Endothelial cell of hepatic sinusoid (primary cell): Measurements from ENCODE around the gene PABPC1L.

Source experiments
- in situ Hi-C: cut with HindIII; loops from 2 replicates; pipeline ENCODE4 v1.10.0; 2017; ENCODE audit warnings: low sequenced_read_pairs

Gene PABPC1L

GRCh38 chr20:44897133-44897532 is 12.7 kb upstream of the PABPC1L start:
- in situ Hi-C loops = no loop called here

GRCh38 chr20:44900231-44900854 is 9.5 kb upstream of the PABPC1L start:
- in situ Hi-C loops = no loop called here

- in situ Hi-C loops = no loop called here
Measured at GRCh38 chr20:44901974-44902373, 7.9 kb upstream of the PABPC1L start.

GRCh38 chr20:44904377-44904776 is 5.5 kb upstream of the PABPC1L start:
- in situ Hi-C loops = no loop called here

- in situ Hi-C loops = no loop called here
Measured at GRCh38 chr20:44908987-44909871, 631 bp upstream of the PABPC1L start.

- in situ Hi-C loops = no loop called here
Measured at GRCh38 chr20:44910690-44911262, 916 bp downstream of the PABPC1L start.

- in situ Hi-C loops = no loop called here
Measured at GRCh38 chr20:44911264-44911921, 1.5 kb downstream of the PABPC1L start.

GRCh38 chr20:44912189-44912588 is 2.3 kb downstream of the PABPC1L start:
- in situ Hi-C loops = no loop called here

GRCh38 chr20:44914924-44915323 is 5.1 kb downstream of the PABPC1L start:
- in situ Hi-C loops = no loop called here

- in situ Hi-C loops = no loop called here
Measured at GRCh38 chr20:44916586-44916985, 6.7 kb downstream of the PABPC1L start.

- in situ Hi-C loops = no loop called here
Measured at GRCh38 chr20:44917399-44917798, 7.5 kb downstream of the PABPC1L start.

GRCh38 chr20:44918342-44918741 is 8.5 kb downstream of the PABPC1L start:
- in situ Hi-C loops = no loop called here

- in situ Hi-C loops = no loop called here
Measured at GRCh38 chr20:44918761-44919160, 8.9 kb downstream of the PABPC1L start.

GRCh38 chr20:44921447-44921846 is 11.6 kb downstream of the PABPC1L start:
- in situ Hi-C loops = no loop called here

GRCh38 chr20:44924541-44924940 is 14.7 kb downstream of the PABPC1L start:
- in situ Hi-C loops = no loop called here

GRCh38 chr20:44928595-44928994 is 18.7 kb downstream of the PABPC1L start:
- in situ Hi-C loops = no loop called here

GRCh38 chr20:44930517-44931168 is 20.8 kb downstream of the PABPC1L start:
- in situ Hi-C loops = no loop called here

GRCh38 chr20:44931911-44932310 is 22.1 kb downstream of the PABPC1L start:
- in situ Hi-C loops = no loop called here

GRCh38 chr20:44932916-44933315 is 23.1 kb downstream of the PABPC1L start:
- in situ Hi-C loops = no loop called here

- in situ Hi-C loops = no loop called here
Measured at GRCh38 chr20:44936510-44936909, 26.6 kb downstream of the PABPC1L start.

GRCh38 chr20:44938637-44939036 is 28.8 kb downstream of the PABPC1L start:
- in situ Hi-C loops = no loop called here
